GM12878 (cell line): ENCODE results near the gene TESK2. TPM values are rescaled to one million over a fixed set of nuclear protein-coding genes. Genes with fewer than 3 reads are reported as not detected.

Experiments
- ATAC-seq: fragments of 200-7000 bp; cut with Tn5 transposase; 3 replicates; pipeline ENCODE4 v1.9.1; 2020; ENCODE audit warnings: mild to moderate bottlenecking, moderate library complexity
- BruUV-seq: library from RNA; stranded (reverse); fragments of 400-500 nt; replicated peaks from 2 replicates; lab custom pipeline; 2021; lab: Mats Ljungman, UMichigan
- CTCF ChIA-PET: fragments of 300-600 bp; sonication (Branson Sonifier 250); formaldehyde crosslinking; extraction: SDS; loops from one replicate; lab custom pipeline; 2021; ENCODE audit warnings: inconsistent platforms; lab: Yijun Ruan, JAX
- POLR2A ChIA-PET: fragments of 350-600 bp; formaldehyde crosslinking; extraction: SDS; loops from one replicate; lab custom pipeline; 2021; ENCODE audit warnings: inconsistent platforms; lab: Charles Lee
- RAD21 ChIA-PET: fragments of 300-600 bp; sonication (Branson Sonifier 250); formaldehyde crosslinking; loops from one replicate; lab custom pipeline; 2023; ENCODE audit warnings: antibody characterized with exemption; ENCODE audit not compliant: unreplicated experiment; lab: Charles Lee
- SMC1A ChIA-PET: fragments of 300-600 bp; sonication (Branson Sonifier 250); formaldehyde crosslinking; loops from one replicate; lab custom pipeline; 2023; ENCODE audit not compliant: unreplicated experiment, uncharacterized antibody; lab: Charles Lee
- DNase-seq: peaks from one replicate; pipeline ENCODE4 v3.0.0-alpha.2; 2011; ENCODE audit warnings: low read depth, low spot score
- FAIRE-seq: peaks from 3 replicates; lab custom pipeline; 2011; peaks lifted over from hg19 to GRCh38; lab: Jason Lieb, UNC
- H2AFZ ChIP-seq: 2 replicates; pipeline ENCODE4 v1.6.0; 2011; ENCODE audit warnings: low read depth, low read length, control low read depth; ENCODE audit not compliant: control insufficient read depth
- H3K27ac ChIP-seq: 2 replicates; pipeline ENCODE4 v1.5.1; 2011; ENCODE audit warnings: control low read depth; ENCODE audit not compliant: control insufficient read depth, insufficient read depth
- H3K27me3 ChIP-seq, 2 experiments: replicated peaks in 1 of 2; 2 replicates each; pipeline versions ENCODE4 v1.6.0 to v1.6.1; 2011; ENCODE audit warnings: low read length in 1 of 2; ENCODE audit not compliant: control insufficient read depth in 2 of 2, insufficient read depth in 2 of 2
- H3K36me3 ChIP-seq, 2 experiments: 2 replicates each; pipeline ENCODE4 v1.5.1; 2011; ENCODE audit warnings: low read length in 1 of 2; ENCODE audit not compliant: control insufficient read depth in 2 of 2, insufficient read depth in 2 of 2
- H3K4me1 ChIP-seq: 2 replicates; pipeline ENCODE4 v1.6.1; 2011; ENCODE audit warnings: mild to moderate bottlenecking, low read length, moderate library complexity, mixed read lengths; ENCODE audit not compliant: control insufficient read depth, insufficient read depth
- H3K4me2 ChIP-seq: 2 replicates; pipeline ENCODE4 v1.6.0; 2011; ENCODE audit warnings: control low read depth; ENCODE audit not compliant: control insufficient read depth, insufficient read depth
- H3K4me3 ChIP-seq: fragments of 200-600 bp; sonication (generic); 2 replicates; pipeline ENCODE4 v1.5.1; 2016
- H3K79me2 ChIP-seq: 2 replicates; pipeline ENCODE4 v1.6.0; 2011; ENCODE audit warnings: low read length; ENCODE audit not compliant: control insufficient read depth, insufficient read depth
- H3K9ac ChIP-seq: 2 replicates; pipeline ENCODE4 v1.8.0; 2011; ENCODE audit warnings: low read length, control low read depth, mixed read lengths; ENCODE audit not compliant: control insufficient read depth, insufficient read depth
- H3K9me3 ChIP-seq: replicated peaks from 3 replicates; pipeline ENCODE4 v1.5.1; 2011; ENCODE audit warnings: mild to moderate bottlenecking, low read length; ENCODE audit not compliant: control insufficient read depth, insufficient read depth
- H4K20me1 ChIP-seq: 2 replicates; pipeline ENCODE4 v1.6.0; 2011; ENCODE audit not compliant: control insufficient read depth, insufficient read depth
- HDGF ChIP-seq: fragments of 450-650 bp; IDR thresholded peaks from 2 replicates; pipeline ENCODE4 v1.6.1; 2016; ENCODE audit warnings: antibody characterized with exemption
- KLF5 ChIP-seq: fragments of 450-650 bp; IDR thresholded peaks from 2 replicates; pipeline ENCODE4 v1.6.1; 2014; ENCODE audit warnings: mild to moderate bottlenecking; ENCODE audit not compliant: partially characterized antibody
- MEF2A ChIP-seq: IDR thresholded peaks from 2 replicates; pipeline ENCODE4 v1.6.1; 2011; ENCODE audit warnings: low read depth, mild to moderate bottlenecking, low read length, moderate library complexity; ENCODE audit not compliant: insufficient read depth
- MEF2B ChIP-seq: fragments of 450-650 bp; IDR thresholded peaks from 2 replicates; pipeline ENCODE4 v1.6.1; 2018; ENCODE audit warnings: mild to moderate bottlenecking, moderate library complexity; ENCODE audit not compliant: partially characterized antibody, poor library complexity, severe bottlenecking
- MXI1 ChIP-seq: fragments of 150-350 bp; IDR thresholded peaks from 2 replicates; pipeline ENCODE4 v1.6.1; 2011; ENCODE audit warnings: low read depth, mild to moderate bottlenecking, inconsistent platforms, low read length, improper control_type of control experiment
- POU2F2 ChIP-seq: IDR thresholded peaks from 3 replicates; pipeline ENCODE4 v1.6.1; 2011; ENCODE audit warnings: low read depth, mild to moderate bottlenecking, low read length, borderline replicate concordance
- RAD21 ChIP-seq: IDR thresholded peaks from 2 replicates; pipeline ENCODE4 v1.6.1; 2011; ENCODE audit warnings: mild to moderate bottlenecking, low read depth, low read length, moderate library complexity; ENCODE audit not compliant: insufficient read depth
- SREBF2 ChIP-seq: IDR thresholded peaks from 2 replicates; pipeline ENCODE4 v1.6.1; 2012; ENCODE audit warnings: mild to moderate bottlenecking, low read length
- ZSCAN29 ChIP-seq: fragments of 450-650 bp; IDR thresholded peaks from 2 replicates; pipeline ENCODE4 v1.6.1; 2017; ENCODE audit warnings: mild to moderate bottlenecking, moderate library complexity
- WGBS: methylation state at CpG from one replicate; pipeline ENCODE4 v1.1.6; 2016; ENCODE audit warnings: low lambda C conversion rate; ENCODE audit not compliant: insufficient replicate concordance, insufficient coverage; ENCODE audit errors: missing lambda C conversion rate; 5-methylcytosine and 5-hydroxymethylcytosine counted together
- in situ Hi-C: fragments of 300-500 bp; cut with MboI; formaldehyde crosslinking; loops from 9 replicates; pipeline ENCODE4 v1.14.3; 2018; ENCODE audit warnings: mixed read lengths
- intact Hi-C: fragments of 100-400 bp; cut with micrococcal nuclease; formaldehyde crosslinking; loops from one replicate; pipeline ENCODE4 v1.14.2; 2022; ENCODE audit not compliant: unreplicated experiment
- polyA plus RNA-seq, 11 experiments: library from polyadenylated mRNA; depleted of rRNA in 4 of 11; unstranded in 6 of 11; stranded (reverse) in 5 of 11; fragments of >200 nt; fragmentation: Nextera tagmentation in 4 of 11; fragmentation: Illumina TruSeq in 1 of 11; extraction: Ambion mirVana in 4 of 11; extraction: Trizol in 1 of 11; gene quantifications; 1 replicate in 1 of 11; 2 replicates in 10 of 11; pipeline versions ENCODE4 v1.2.1 to v1.2.3, GENCODE V29; 2011 to 2016; ENCODE audit warnings: inconsistent platforms in 2 of 11, missing spikeins in 2 of 11, low read depth in 1 of 11
- total RNA-seq, 4 experiments: library from RNA; depleted of rRNA in 3 of 4; stranded (reverse); fragments of >200 nt in 3 of 4; fragmentation: Illumina TruSeq in 1 of 4; extraction: Trizol in 1 of 4; gene quantifications; 2 replicates each; pipeline versions ENCODE4 v1.2.1 to v1.2.3, GENCODE V29; 2013 to 2021
- TF ChIP-seq, protein P1 (sequence below): fragments of 150-350 bp; IDR thresholded peaks from 2 replicates; pipeline ENCODE4 v1.6.1; 2016; ENCODE audit warnings: low read depth, low read length
- TF ChIP-seq, protein P2 (sequence below): IDR thresholded peaks from 2 replicates; pipeline ENCODE4 v1.6.1; 2012; ENCODE audit warnings: low read depth, low read length, improper control_type of control experiment
- TF ChIP-seq, protein P3 (sequence below): IDR thresholded peaks from 2 replicates; pipeline ENCODE4 v1.6.1; 2012; ENCODE audit warnings: low read length, inconsistent platforms
- TF ChIP-seq, protein P4 (sequence below): fragments of 450-650 bp; IDR thresholded peaks from 2 replicates; pipeline ENCODE4 v1.6.1; 2017; ENCODE audit warnings: mild to moderate bottlenecking, moderate library complexity

Gene TESK2
- total and polyA plus RNA-seq, 10 of the 15 experiments (the other 5 are each of a cell fraction or from before 2014, with no cell fraction given): 2.2 to 10.0 (median 5.7) TPM

GRCh38 chr1:45531873-45532272 lies 40.9 kb upstream of the TESK2 start:
- POLR2A ChIA-PET: interaction anchor here (0.7 to 1.9 kb wide), 2 partner anchors 12 to 19 kb away, joined by 3 to 5 read pairs; no protein-coding TSS in a partner anchor
- H3K4me3 ChIP-seq: no peak overlapping the region
- in situ Hi-C loops (no loop called here), intact Hi-C loops (no loop called here)
- SMC1A ChIA-PET: interaction anchor here (0.9 to 1.6 kb wide), 2 partner anchors 11 to 18 kb away, joined by 3 to 4 read pairs; no protein-coding TSS in a partner anchor
- ATAC-seq (no peak), DNase-seq (no peak), FAIRE-seq (no peak)
- H3K27ac ChIP-seq: no peak overlapping the region
- RAD21 ChIA-PET: no interaction called here
- no peak overlapping the region for H2AFZ ChIP-seq
- no peaks in the 10 kb centered on the region for H3K9me3 ChIP-seq
- 80% methylated on average over 5 of the region's 5 CpGs for WGBS
- H3K79me2 ChIP-seq: no peaks in the 10 kb centered on the region
- CTCF ChIA-PET: interaction anchor here (1.6 kb wide), 1 partner anchor 9 kb away, joined by 4 read pairs; no protein-coding TSS in a partner anchor
- H3K9ac ChIP-seq: no peak overlapping the region
- no TSS peak for BruUV-seq
- no peaks in the 10 kb centered on the region for H3K4me1 ChIP-seq
- H3K36me3 ChIP-seq: no peaks in the 10 kb centered on the region
- H3K27me3 ChIP-seq: no peaks in the 10 kb centered on the region
- no peak overlapping the region for H3K4me2 ChIP-seq
- no peak for TF ChIP-seq ZSCAN29
- TF ChIP-seq POU2F2: no peak
- TF ChIP-seq SREBF2: no peak
- no peak for TF ChIP-seq MXI1
- TF ChIP-seq HDGF: no peak
- TF ChIP-seq, protein P1, sequence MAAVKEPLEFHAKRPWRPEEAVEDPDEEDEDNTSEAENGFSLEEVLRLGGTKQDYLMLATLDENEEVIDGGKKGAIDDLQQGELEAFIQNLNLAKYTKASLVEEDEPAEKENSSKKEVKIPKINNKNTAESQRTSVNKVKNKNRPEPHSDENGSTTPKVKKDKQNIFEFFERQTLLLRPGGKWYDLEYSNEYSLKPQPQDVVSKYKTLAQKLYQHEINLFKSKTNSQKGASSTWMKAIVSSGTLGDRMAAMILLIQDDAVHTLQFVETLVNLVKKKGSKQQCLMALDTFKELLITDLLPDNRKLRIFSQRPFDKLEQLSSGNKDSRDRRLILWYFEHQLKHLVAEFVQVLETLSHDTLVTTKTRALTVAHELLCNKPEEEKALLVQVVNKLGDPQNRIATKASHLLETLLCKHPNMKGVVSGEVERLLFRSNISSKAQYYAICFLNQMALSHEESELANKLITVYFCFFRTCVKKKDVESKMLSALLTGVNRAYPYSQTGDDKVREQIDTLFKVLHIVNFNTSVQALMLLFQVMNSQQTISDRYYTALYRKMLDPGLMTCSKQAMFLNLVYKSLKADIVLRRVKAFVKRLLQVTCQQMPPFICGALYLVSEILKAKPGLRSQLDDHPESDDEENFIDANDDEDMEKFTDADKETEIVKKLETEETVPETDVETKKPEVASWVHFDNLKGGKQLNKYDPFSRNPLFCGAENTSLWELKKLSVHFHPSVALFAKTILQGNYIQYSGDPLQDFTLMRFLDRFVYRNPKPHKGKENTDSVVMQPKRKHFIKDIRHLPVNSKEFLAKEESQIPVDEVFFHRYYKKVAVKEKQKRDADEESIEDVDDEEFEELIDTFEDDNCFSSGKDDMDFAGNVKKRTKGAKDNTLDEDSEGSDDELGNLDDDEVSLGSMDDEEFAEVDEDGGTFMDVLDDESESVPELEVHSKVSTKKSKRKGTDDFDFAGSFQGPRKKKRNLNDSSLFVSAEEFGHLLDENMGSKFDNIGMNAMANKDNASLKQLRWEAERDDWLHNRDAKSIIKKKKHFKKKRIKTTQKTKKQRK: no peak
- no peak for TF ChIP-seq MEF2B
- TF ChIP-seq, protein P2, sequence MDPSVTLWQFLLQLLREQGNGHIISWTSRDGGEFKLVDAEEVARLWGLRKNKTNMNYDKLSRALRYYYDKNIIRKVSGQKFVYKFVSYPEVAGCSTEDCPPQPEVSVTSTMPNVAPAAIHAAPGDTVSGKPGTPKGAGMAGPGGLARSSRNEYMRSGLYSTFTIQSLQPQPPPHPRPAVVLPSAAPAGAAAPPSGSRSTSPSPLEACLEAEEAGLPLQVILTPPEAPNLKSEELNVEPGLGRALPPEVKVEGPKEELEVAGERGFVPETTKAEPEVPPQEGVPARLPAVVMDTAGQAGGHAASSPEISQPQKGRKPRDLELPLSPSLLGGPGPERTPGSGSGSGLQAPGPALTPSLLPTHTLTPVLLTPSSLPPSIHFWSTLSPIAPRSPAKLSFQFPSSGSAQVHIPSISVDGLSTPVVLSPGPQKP: no peak
- no peak for TF ChIP-seq MEF2A
- TF ChIP-seq, protein P3, sequence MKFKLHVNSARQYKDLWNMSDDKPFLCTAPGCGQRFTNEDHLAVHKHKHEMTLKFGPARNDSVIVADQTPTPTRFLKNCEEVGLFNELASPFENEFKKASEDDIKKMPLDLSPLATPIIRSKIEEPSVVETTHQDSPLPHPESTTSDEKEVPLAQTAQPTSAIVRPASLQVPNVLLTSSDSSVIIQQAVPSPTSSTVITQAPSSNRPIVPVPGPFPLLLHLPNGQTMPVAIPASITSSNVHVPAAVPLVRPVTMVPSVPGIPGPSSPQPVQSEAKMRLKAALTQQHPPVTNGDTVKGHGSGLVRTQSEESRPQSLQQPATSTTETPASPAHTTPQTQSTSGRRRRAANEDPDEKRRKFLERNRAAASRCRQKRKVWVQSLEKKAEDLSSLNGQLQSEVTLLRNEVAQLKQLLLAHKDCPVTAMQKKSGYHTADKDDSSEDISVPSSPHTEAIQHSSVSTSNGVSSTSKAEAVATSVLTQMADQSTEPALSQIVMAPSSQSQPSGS: no peak
- TF ChIP-seq, protein P4, sequence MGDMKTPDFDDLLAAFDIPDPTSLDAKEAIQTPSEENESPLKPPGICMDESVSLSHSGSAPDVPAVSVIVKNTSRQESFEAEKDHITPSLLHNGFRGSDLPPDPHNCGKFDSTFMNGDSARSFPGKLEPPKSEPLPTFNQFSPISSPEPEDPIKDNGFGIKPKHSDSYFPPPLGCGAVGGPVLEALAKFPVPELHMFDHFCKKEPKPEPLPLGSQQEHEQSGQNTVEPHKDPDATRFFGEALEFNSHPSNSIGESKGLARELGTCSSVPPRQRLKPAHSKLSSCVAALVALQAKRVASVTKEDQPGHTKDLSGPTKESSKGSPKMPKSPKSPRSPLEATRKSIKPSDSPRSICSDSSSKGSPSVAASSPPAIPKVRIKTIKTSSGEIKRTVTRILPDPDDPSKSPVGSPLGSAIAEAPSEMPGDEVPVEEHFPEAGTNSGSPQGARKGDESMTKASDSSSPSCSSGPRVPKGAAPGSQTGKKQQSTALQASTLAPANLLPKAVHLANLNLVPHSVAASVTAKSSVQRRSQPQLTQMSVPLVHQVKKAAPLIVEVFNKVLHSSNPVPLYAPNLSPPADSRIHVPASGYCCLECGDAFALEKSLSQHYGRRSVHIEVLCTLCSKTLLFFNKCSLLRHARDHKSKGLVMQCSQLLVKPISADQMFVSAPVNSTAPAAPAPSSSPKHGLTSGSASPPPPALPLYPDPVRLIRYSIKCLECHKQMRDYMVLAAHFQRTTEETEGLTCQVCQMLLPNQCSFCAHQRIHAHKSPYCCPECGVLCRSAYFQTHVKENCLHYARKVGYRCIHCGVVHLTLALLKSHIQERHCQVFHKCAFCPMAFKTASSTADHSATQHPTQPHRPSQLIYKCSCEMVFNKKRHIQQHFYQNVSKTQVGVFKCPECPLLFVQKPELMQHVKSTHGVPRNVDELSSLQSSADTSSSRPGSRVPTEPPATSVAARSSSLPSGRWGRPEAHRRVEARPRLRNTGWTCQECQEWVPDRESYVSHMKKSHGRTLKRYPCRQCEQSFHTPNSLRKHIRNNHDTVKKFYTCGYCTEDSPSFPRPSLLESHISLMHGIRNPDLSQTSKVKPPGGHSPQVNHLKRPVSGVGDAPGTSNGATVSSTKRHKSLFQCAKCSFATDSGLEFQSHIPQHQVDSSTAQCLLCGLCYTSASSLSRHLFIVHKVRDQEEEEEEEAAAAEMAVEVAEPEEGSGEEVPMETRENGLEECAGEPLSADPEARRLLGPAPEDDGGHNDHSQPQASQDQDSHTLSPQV: no peak
- TF ChIP-seq RAD21: no peak
- no peak for TF ChIP-seq KLF5
- H4K20me1 ChIP-seq: no peaks in the 10 kb centered on the region
